Tibial nerve (tissue), 4 donors: Measurements from ENCODE around the gene LETMD1.

Source experiments
- CTCF ChIP-seq, 5 experiments: fragments of 200-600 bp in 3 of 5; fragments of 450-650 bp in 2 of 5; sonication (generic) in 3 of 5; IDR thresholded peaks; one replicate each; pipeline ENCODE4 v1.5.1; 2016 to 2019; ENCODE audit warnings: antibody characterized with exemption in 5 of 5, mild to moderate bottlenecking in 3 of 5, moderate library complexity in 2 of 5
- EP300 ChIP-seq, 2 donors: sonication (generic); formaldehyde crosslinking; IDR thresholded peaks; one replicate each; pipeline ENCODE4 v1.6.1; 2017; ENCODE audit warnings: antibody characterized with exemption in 2 of 2, mild to moderate bottlenecking in 1 of 2
- POLR2A ChIP-seq, 2 donors: fragments of 450-650 bp; IDR thresholded peaks; one replicate each; pipeline ENCODE4 v1.6.1; 2017; ENCODE audit warnings: antibody characterized with exemption in 2 of 2, mild to moderate bottlenecking in 2 of 2, moderate library complexity in 2 of 2

- TF ChIP-seq POLR2A (IDR thresholded peaks at IDR 0.05) (no peak), CTCF (IDR thresholded peaks at IDR 0.05) (no peak), EP300 (IDR thresholded peaks at IDR 0.05) (no peak)
These were observed 3.7 kb downstream of the LETMD1 start for GRCh38 chr12:51051787-51052186.
